IPS DF 6.9 (cell line): Measurements from ENCODE around the gene ABITRAM.
"Not testable (repeated sequence)": the region's sequence is repeated elsewhere in the genome, so short reads cannot be mapped to it uniquely, and the experiment has no call there.

Source experiments
- DNase-seq: peaks from one replicate; pipeline ENCODE4 v3.0.0-alpha.2; 2013; ENCODE audit warnings: low read depth, low spot score
- H3K27ac ChIP-seq: one replicate; pipeline ENCODE4 v1.5.1; 2013; ENCODE audit warnings: low read length, control low read depth
- H3K27me3 ChIP-seq: 2 replicates; pipeline ENCODE4 v1.6.1; 2013; ENCODE audit warnings: mild to moderate bottlenecking, low read length; ENCODE audit not compliant: control insufficient read depth, insufficient read depth
- H3K36me3 ChIP-seq: 2 replicates; pipeline ENCODE4 v1.6.1; 2013; ENCODE audit warnings: low read length; ENCODE audit not compliant: control insufficient read depth, insufficient read depth
- H3K4me1 ChIP-seq: 2 replicates; pipeline ENCODE4 v1.6.1; 2013; ENCODE audit warnings: low read length; ENCODE audit not compliant: control insufficient read depth, insufficient read depth
- H3K4me3 ChIP-seq: 2 replicates; pipeline ENCODE4 v1.5.1; 2013; ENCODE audit warnings: mild to moderate bottlenecking, low read length
- H3K9me3 ChIP-seq: 2 replicates; pipeline ENCODE4 v1.6.1; 2013; ENCODE audit warnings: low read length, inconsistent platforms; ENCODE audit not compliant: control insufficient read depth, insufficient read depth
- WGBS: extraction: QIAGEN DNeasy Blood & Tissue Kit; methylation state at CpG from one replicate; pipeline ENCODE4 v1.1.7; 2013; ENCODE audit warnings: mixed read lengths, missing lambda C conversion rate; ENCODE audit not compliant: insufficient read length, insufficient coverage; 5-methylcytosine and 5-hydroxymethylcytosine counted together

ABITRAM gene

GRCh38 chr9:108903420-108904103 lies 30.6 kb upstream of the ABITRAM start:
- Histone ChIP-seq H3K27me3 (no peaks in the 10 kb centered on the region), H3K9me3 (no peaks in the 10 kb centered on the region), H3K4me3 (no peak overlapping the region), H3K36me3 (peaks cover 12% of the 10 kb centered on the region; the same call in 1 of the 2 replicates), H3K4me1 (no peaks in the 10 kb centered on the region), H3K27ac (no peak overlapping the region)
- DNase-seq, result no peak
- WGBS, result no CpG with 5 or more reads among the region's 2 CpGs

GRCh38 chr9:108904161-108904560 lies 30.0 kb upstream of the ABITRAM start:
- Histone ChIP-seq H3K27ac (no peak overlapping the region), H3K36me3 (peaks cover 12% of the 10 kb centered on the region; the same call in 1 of the 2 replicates), H3K27me3 (no peaks in the 10 kb centered on the region), H3K4me3 (no peak overlapping the region), H3K9me3 (no peaks in the 10 kb centered on the region), H3K4me1 (no peaks in the 10 kb centered on the region)
- no peak for DNase-seq
- no CpG with 5 or more reads among the region's 3 CpGs for WGBS

DNA sequence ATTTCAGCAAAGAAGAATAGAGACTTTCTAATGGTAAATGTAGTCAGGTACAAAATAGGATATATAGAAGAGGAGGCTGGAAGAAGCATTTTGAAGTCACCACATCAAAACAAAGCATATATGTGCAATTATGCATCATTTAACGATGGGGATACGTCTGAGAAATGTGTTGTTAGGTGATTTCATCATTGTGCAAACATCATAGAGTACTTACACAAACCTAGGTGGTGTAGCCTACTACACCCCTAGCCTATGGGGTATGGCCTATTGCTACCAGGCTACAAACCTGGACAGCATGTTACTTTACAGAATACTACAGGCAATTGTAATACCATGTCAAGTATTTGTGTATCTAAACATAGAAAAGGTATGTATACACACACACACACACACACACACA lies 28.7 kb upstream of the ABITRAM start:
- no peaks in the 10 kb centered on the region for H3K27me3 ChIP-seq
- no CpG with 5 or more reads among the region's 2 CpGs for WGBS
- H3K9me3 ChIP-seq, result no peaks in the 10 kb centered on the region
- peaks cover 10% of the 10 kb centered on the region; the same call in 1 of the 2 replicates for H3K36me3 ChIP-seq
- DNase-seq, result no peak
- H3K4me3 ChIP-seq, result no peak overlapping the region
- no peaks in the 10 kb centered on the region for H3K4me1 ChIP-seq
- H3K27ac ChIP-seq, result no peak overlapping the region

DNA sequence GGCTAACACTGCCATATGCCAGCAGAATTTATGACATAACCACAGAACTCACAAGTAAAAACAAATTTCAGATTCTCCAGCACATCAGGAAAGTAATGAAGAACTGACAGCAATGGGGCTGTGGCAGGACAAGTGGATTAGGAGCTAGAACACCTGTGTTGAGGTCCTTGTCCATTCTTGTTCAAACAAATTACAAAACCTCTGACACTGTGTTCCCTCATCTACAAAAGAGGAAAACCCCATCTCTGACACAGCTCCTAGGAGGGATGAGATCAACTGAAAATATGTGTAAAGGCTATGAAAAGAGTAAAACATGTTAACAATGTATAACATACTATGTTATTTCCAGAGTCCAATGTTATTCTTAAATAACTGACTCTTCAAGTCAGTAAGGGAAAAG lies 23.8 kb upstream of the ABITRAM start:
- Histone ChIP-seq H3K9me3 (no peaks in the 10 kb centered on the region), H3K27me3 (no peaks in the 10 kb centered on the region), H3K4me1 (no peaks in the 10 kb centered on the region), H3K36me3 (peaks cover 14% of the 10 kb centered on the region; the same call in 1 of the 2 replicates), H3K4me3 (no peak overlapping the region), H3K27ac (no peak overlapping the region)
- DNase-seq, result no peak

- no peak overlapping the region for H3K27ac ChIP-seq
- H3K27me3 ChIP-seq, result no peaks in the 10 kb centered on the region
- no CpG with 5 or more reads among the region's 2 CpGs for WGBS
- H3K36me3 ChIP-seq, result peaks cover 14% of the 10 kb centered on the region; the same call in 1 of the 2 replicates
- H3K4me1 ChIP-seq, result no peaks in the 10 kb centered on the region
- H3K9me3 ChIP-seq, result no peaks in the 10 kb centered on the region
- no peak for DNase-seq
- H3K4me3 ChIP-seq, result no peak overlapping the region
These were observed 23.3 kb upstream of the ABITRAM start for GRCh38 chr9:108910914-108911313.

- Histone ChIP-seq H3K9me3 (no peaks in the 10 kb centered on the region), H3K36me3 (peaks cover 9% of the 10 kb centered on the region; the same call in 1 of the 2 replicates), H3K4me3 (no peak overlapping the region), H3K27ac (no peak overlapping the region), H3K27me3 (no peaks in the 10 kb centered on the region), H3K4me1 (no peaks in the 10 kb centered on the region)
- no CpG with 5 or more reads among the region's 1 CpG for WGBS
- DNase-seq, result no peak
These were observed 22.4 kb upstream of the ABITRAM start for GRCh38 chr9:108911820-108912219.

DNA sequence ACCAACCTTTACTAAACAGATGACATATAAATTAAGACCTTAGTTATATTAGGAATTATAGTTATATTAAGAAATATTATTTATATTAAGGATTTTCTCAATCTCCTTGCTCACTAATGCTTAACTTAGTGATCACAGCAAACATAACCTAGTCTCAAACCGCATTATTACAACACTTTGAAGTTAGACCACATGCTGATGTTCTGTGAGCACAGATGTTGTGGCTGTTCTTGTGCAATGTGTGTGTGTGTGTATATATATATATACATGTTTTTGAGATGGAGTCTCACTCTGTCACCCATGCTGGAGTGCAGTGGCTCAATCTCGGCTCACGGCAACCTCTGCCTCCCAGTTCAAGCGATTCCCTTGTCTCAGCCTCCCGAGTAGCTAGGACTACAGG lies 20.8 kb upstream of the ABITRAM start:
- no peak overlapping the region for H3K27ac ChIP-seq
- H3K36me3 ChIP-seq, result peaks cover 9% of the 10 kb centered on the region; the same call in 1 of the 2 replicates
- no peaks in the 10 kb centered on the region for H3K27me3 ChIP-seq
- H3K4me1 ChIP-seq, result no peaks in the 10 kb centered on the region
- no CpG with 5 or more reads among the region's 5 CpGs for WGBS
- H3K9me3 ChIP-seq, result no peaks in the 10 kb centered on the region
- DNase-seq, result no peak
- H3K4me3 ChIP-seq, result no peak overlapping the region

GRCh38 chr9:108919517-108919916 lies 14.7 kb upstream of the ABITRAM start:
- Histone ChIP-seq H3K4me3 (no peak overlapping the region), H3K27me3 (no peaks in the 10 kb centered on the region), H3K9me3 (no peaks in the 10 kb centered on the region), H3K4me1 (no peaks in the 10 kb centered on the region), H3K27ac (no peak overlapping the region), H3K36me3 (peaks cover 9% of the 10 kb centered on the region; the same call in 1 of the 2 replicates)
- no CpG with 5 or more reads among the region's 6 CpGs for WGBS
- no peak for DNase-seq

DNA sequence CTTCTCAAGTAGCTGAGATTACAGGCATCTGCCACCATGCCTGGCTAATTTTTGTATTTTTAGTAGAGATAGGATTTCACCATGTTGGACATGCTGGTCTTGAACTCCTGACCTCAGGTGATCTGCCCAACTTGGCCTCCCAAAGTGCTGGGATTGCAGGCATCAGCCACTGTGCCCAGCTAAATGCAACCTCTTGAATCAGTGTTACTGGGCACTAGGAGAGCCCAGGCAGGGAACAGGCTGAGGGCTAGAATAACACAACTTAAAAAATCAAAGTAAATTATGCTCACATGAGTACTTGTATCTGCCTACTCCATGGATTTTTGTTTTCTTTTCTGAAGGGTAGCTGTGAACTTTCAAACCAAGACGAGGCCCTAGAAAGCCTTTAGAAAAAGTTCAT lies 13.8 kb upstream of the ABITRAM start:
- no CpG with 5 or more reads among the region's 1 CpG for WGBS
- not testable (repeated sequence) for H3K27me3 ChIP-seq, H3K36me3 ChIP-seq, H3K4me3 ChIP-seq, DNase-seq, H3K4me1 ChIP-seq, H3K27ac ChIP-seq, H3K9me3 ChIP-seq

DNA sequence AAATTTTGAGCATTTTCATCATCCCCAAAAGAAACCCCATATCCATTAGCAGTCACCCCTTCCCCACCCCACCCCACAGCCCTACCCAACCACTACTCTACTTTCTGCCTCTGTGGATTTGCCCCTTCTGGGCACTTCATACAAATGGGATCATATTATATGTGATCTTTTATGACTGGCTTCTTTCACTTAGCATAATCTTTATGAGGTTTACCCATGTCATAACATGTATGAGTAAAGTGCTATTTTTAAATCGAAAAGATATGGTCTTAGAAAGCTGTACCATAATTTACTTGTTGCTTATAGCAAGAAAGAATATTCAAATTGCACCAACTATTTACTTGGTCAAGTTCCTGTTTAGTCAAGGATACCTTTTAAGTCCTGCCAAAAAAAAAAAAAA lies 13.0 kb upstream of the ABITRAM start:
- Histone ChIP-seq H3K27me3 (no peaks in the 10 kb centered on the region), H3K4me3 (no peak overlapping the region), H3K9me3 (no peaks in the 10 kb centered on the region), H3K36me3 (peaks cover 6% of the 10 kb centered on the region; the same call in 1 of the 2 replicates), H3K27ac (no peak overlapping the region), H3K4me1 (no peaks in the 10 kb centered on the region)
- DNase-seq, result no peak
- WGBS, result no CpG with 5 or more reads among the region's 1 CpG

- Histone ChIP-seq H3K9me3 (no peaks in the 10 kb centered on the region), H3K4me3 (no peak overlapping the region), H3K36me3 (peaks cover 6% of the 10 kb centered on the region; the same call in 1 of the 2 replicates), H3K4me1 (no peaks in the 10 kb centered on the region), H3K27ac (no peak overlapping the region), H3K27me3 (no peaks in the 10 kb centered on the region)
- no peak for DNase-seq
These were observed 9.7 kb upstream of the ABITRAM start for GRCh38 chr9:108924466-108924865.
